NCI-H2227 (cell line): ENCODE data around the gene ZBTB7C.

Experiments
- DNase-seq: peaks from one replicate; lab custom pipeline; 2025; ENCODE audit not compliant: unreplicated experiment; lab: John Stamatoyannopoulos, UW

Gene ZBTB7C

GRCh38 chr18:48028696-48029095, 380.5 kb downstream of the ZBTB7C start:
- no peak for DNase-seq

- no peak for DNase-seq
Measured at GRCh38 chr18:48028081-48028480, 381.1 kb downstream of the ZBTB7C start.

GRCh38 chr18:48027401-48027963, 381.7 kb downstream of the ZBTB7C start:
- DNase-seq, result no peak

- no peak for DNase-seq
Measured at GRCh38 chr18:48026216-48026615, 383.0 kb downstream of the ZBTB7C start.

GRCh38 chr18:48024881-48025660, 384.1 kb downstream of the ZBTB7C start:
- no peak for DNase-seq

GRCh38 chr18:48024009-48024512, 385.1 kb downstream of the ZBTB7C start:
- no peak for DNase-seq

- DNase-seq, result peak; percentile 89
Measured at GRCh38 chr18:48023334-48024008, 385.7 kb downstream of the ZBTB7C start.

GRCh38 chr18:48022531-48023329, 386.5 kb downstream of the ZBTB7C start:
- peak; percentile 87 for DNase-seq

GRCh38 chr18:48022021-48022420, 387.2 kb downstream of the ZBTB7C start:
- no peak for DNase-seq

GRCh38 chr18:48021273-48021914, 387.8 kb downstream of the ZBTB7C start:
- no peak for DNase-seq

GRCh38 chr18:48020337-48021250, 388.6 kb downstream of the ZBTB7C start:
- DNase-seq, result no peak

- DNase-seq, result no peak
Measured at GRCh38 chr18:48019557-48020325, 389.4 kb downstream of the ZBTB7C start.

- DNase-seq, result no peak
Measured at GRCh38 chr18:48018851-48019250, 390.3 kb downstream of the ZBTB7C start.

- DNase-seq, result no peak
Measured at GRCh38 chr18:48017635-48018034, 391.5 kb downstream of the ZBTB7C start.

GRCh38 chr18:48013162-48013561, 396.0 kb downstream of the ZBTB7C start:
- DNase-seq, result no peak

- no peak for DNase-seq
Measured at GRCh38 chr18:48011926-48012465, 397.2 kb downstream of the ZBTB7C start.

GRCh38 chr18:48010264-48010663, 398.9 kb downstream of the ZBTB7C start:
- DNase-seq, result no peak

GRCh38 chr18:48009116-48009745, 400.0 kb downstream of the ZBTB7C start:
- DNase-seq, result no peak
